DMS53 (cell line): ENCODE measurements around the gene DNTT.

Experiments
- DNase-seq: peaks from one replicate; lab custom pipeline; 2025; lab: John Stamatoyannopoulos, UW

Gene DNTT

DNA sequence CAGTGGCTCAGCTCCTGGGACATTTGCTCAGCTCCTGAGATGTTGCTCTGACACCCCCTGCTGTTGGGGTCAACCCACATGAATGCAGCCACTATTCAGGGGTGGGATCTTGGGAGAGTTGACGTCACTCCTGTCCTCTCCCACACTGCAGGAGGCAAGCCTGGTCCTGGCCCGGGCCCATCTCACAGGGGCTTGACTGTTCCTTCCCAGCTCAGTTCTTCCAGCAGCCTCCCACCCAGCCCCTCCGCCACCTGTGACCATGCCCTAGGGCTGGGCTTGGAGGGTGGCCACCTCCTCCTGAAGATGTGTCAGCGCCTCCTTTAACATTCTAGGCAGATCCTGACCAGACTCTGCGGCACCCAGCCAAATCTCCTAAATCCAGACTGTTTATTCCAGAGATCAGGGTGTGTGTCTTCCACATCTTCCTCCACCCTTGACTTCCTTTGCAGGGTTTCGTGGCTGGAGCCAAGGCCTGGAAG lies 73.6 kb downstream of the DNTT start:
- no peak for DNase-seq

DNA sequence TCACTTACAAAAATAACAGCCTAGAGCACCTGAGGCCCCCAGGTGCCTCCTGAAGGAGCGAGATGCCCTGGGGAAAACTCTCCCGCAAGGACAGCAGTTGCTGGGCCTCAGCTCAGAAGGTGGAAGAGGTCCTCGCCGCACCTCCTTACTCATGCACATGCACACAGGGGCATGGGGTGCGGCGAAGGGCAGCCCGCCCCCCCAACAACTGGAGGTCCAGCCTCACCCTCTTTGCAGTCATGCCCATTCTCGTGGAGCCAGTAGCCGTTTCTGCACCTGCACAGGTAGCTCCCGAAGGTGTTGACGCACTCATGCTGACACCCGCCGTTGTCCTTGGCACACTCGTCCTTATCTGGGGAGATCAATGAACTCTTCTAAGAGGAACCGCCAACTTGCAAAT lies 74.5 kb downstream of the DNTT start:
- DNase-seq = no peak

DNA sequence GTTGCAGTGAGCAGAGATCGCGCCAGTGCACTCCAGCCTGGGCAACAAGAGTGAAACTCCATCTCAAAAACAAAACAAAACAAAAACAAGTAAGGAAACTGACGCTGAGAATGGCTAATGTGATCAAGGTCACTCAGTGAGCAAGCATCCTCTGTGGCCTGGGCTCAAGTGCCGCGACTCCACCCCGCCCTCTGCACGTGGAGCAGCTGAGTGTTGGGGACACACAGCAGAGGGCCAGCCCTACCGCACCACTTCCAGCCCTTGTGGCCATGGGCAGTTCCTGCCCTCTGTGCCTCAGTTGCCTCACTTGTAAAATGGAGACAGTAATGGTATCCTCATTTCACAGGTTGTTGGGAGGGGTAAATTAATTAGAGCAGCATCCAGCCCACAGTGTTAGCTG lies 75.5 kb downstream of the DNTT start:
- DNase-seq = no peak

DNA sequence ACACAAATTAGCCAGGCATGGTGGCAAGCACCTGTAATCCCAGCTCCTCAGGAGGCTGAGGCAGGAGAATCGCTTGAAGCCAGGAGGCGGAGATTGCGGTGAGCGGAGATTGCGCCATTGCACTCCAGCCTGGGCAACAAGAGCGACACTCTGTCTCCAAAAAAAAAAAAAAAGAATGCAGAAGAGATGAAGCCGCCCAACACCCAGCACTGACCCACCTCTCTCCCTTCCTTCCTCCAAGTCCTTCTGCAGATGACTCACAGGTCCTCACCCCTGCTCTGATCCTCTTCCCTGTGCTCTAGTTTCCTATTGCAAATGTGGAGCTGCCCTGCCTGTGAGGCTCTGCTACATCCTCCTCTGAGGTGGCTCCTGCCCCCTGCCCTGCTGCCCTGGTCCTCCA lies 76.6 kb downstream of the DNTT start:
- DNase-seq = peak; percentile 93

DNA sequence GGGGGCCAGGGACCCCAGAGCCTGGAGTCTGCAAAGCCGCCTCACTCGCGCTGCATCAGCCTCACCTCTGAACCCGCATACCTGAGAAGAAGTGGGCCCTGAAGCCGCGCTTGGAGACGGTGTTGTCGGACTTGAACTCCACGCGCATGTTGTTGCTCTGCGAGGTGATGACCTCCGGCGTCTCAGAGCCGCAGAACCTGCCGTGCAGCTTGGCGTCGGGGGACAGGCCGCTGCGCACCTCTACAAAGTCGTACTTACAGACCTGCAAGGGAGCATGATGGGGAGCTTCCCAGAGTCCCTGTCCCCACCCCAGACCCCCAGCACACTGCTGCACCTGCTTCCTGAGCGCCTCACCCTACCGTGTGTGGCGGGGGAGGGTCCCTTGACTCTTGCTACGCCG lies 80.3 kb downstream of the DNTT start:
- DNase-seq = peak; percentile 21

DNA sequence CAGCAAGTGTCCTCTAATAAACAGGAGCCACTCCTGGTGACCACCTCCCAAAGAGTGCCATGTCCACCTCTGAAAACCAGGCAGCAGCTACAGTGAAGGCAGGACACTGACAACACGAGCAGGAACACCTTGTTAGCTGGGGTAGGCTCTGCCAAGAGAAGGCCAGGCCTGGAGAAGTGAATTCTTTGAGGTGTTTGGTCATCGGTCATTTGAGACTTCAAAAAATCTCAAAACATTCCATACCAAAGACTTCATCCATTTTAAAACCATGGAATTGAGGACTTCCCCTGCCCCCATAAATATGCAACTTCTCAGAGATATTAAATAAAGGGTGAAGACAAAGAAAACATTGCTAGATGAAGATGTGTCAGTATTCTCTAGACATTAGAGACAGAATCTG lies 82.9 kb downstream of the DNTT start:
- DNase-seq = peak; percentile 44

DNA sequence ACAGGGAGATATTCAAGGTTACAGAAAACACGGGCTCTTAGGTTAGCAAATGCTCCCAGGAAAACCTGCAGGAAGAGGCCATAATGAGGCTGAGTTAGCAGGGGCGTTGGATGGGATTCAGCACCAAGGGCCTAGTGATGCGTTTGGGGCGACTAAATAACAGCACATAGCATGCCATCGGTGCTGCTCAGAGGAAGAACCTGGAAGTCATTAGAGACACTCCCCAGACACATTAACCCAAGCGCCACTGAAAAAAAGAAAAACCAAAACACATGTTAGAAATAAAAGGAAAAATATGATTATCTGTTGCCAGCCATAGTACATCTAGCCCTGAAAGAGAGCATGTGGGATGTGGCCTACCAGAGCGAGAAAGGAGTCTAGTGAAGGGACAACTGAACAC lies 83.4 kb downstream of the DNTT start:
- no peak for DNase-seq
